ENCODE data around the gene EPN2. TPM values are rescaled to one million over a fixed set of nuclear protein-coding genes. Genes with fewer than 3 reads are reported as not detected.
A peak's percentile ranks its signal among the peaks of the same experiment; 100 is the strongest.

The EPN2 gene
- total RNA-seq, 4 donors from 2014 or later, result 92.7 to 141 (median 119) TPM

- Histone ChIP-seq H3K36me3 (no peaks in the 10 kb centered on the region), H3K9me3 (no peaks in the 10 kb centered on the region), H3K4me3 (peak overlapping the region in 2 of 4 donors; percentile 15 to 100), H3K4me1 (peaks cover 0 to 34% (median 7%) of the 10 kb centered on the region in 4 donors), H3K27me3 (no peaks in the 10 kb centered on the region), H3K27ac (peak overlapping the region in 3 of 4 donors; percentile 83 to 96 (median 85))
- TF ChIP-seq POLR2A (IDR thresholded peaks at IDR 0.05), result no peak
- TF ChIP-seq EP300 (IDR thresholded peaks at IDR 0.05), result no peak
- no peak for TF ChIP-seq CTCF (IDR thresholded peaks at IDR 0.05)
- no peak for DNase-seq (ENCODE audit: low spot score in 2 of 2)
- 50 to 55% methylated on average over 6 of the region's 6 CpGs for WGBS, 2 donors
Observed at GRCh38 chr17:19239544-19239943, 2.4 kb downstream of the EPN2 start.

GRCh38 chr17:19242323-19242722 is 5.2 kb downstream of the EPN2 start:
- WGBS, 2 donors, result 70 to 76% methylated on average over 2 of the region's 2 CpGs
- H3K4me1 ChIP-seq, result peaks cover 0 to 43% (median 10%) of the 10 kb centered on the region in 4 donors
- H3K27me3 ChIP-seq, result no peaks in the 10 kb centered on the region
- H3K36me3 ChIP-seq, result no peaks in the 10 kb centered on the region
- H3K27ac ChIP-seq, result no peak overlapping the region
- no peaks in the 10 kb centered on the region for H3K9me3 ChIP-seq
- DNase-seq (ENCODE audit: low spot score in 2 of 2), result no peak
- no peak for TF ChIP-seq POLR2A (IDR thresholded peaks at IDR 0.05)
- no peak for TF ChIP-seq CTCF (IDR thresholded peaks at IDR 0.05)
- no peak for TF ChIP-seq EP300 (IDR thresholded peaks at IDR 0.05)
- no peak overlapping the region for H3K4me3 ChIP-seq

GRCh38 chr17:19242926-19243325 is 5.8 kb downstream of the EPN2 start:
- 89 to 95% methylated on average over 7 of the region's 7 CpGs for WGBS, 2 donors
- Histone ChIP-seq H3K27me3 (no peaks in the 10 kb centered on the region), H3K4me3 (no peak overlapping the region), H3K36me3 (no peaks in the 10 kb centered on the region), H3K27ac (no peak overlapping the region), H3K4me1 (peaks cover 0 to 49% (median 12%) of the 10 kb centered on the region in 4 donors), H3K9me3 (no peaks in the 10 kb centered on the region)
- TF ChIP-seq EP300 (IDR thresholded peaks at IDR 0.05), result no peak
- no peak for TF ChIP-seq CTCF (IDR thresholded peaks at IDR 0.05)
- no peak for TF ChIP-seq POLR2A (IDR thresholded peaks at IDR 0.05)
- no peak for DNase-seq (ENCODE audit: low spot score in 2 of 2)

GRCh38 chr17:19243838-19244237 is 6.7 kb downstream of the EPN2 start:
- 92 to 96% methylated on average over 1 of the region's 1 CpG for WGBS, 2 donors
- Histone ChIP-seq H3K9me3 (no peaks in the 10 kb centered on the region), H3K36me3 (no peaks in the 10 kb centered on the region), H3K4me3 (no peak overlapping the region), H3K4me1 (peaks cover 0 to 51% (median 19%) of the 10 kb centered on the region in 4 donors), H3K27me3 (no peaks in the 10 kb centered on the region), H3K27ac (no peak overlapping the region)
- TF ChIP-seq EP300 (IDR thresholded peaks at IDR 0.05) (no peak), POLR2A (IDR thresholded peaks at IDR 0.05) (no peak), CTCF (IDR thresholded peaks at IDR 0.05) (no peak)
- no peak for DNase-seq (ENCODE audit: low spot score in 2 of 2)

GRCh38 chr17:19244357-19244756 is 7.2 kb downstream of the EPN2 start:
- TF ChIP-seq POLR2A (IDR thresholded peaks at IDR 0.05), result no peak
- TF ChIP-seq EP300 (IDR thresholded peaks at IDR 0.05), result no peak
- no peak for TF ChIP-seq CTCF (IDR thresholded peaks at IDR 0.05)
- no peaks in the 10 kb centered on the region for H3K36me3 ChIP-seq
- no peak overlapping the region for H3K4me3 ChIP-seq
- WGBS, 2 donors, result 89 to 90% methylated on average over 8 of the region's 8 CpGs
- no peaks in the 10 kb centered on the region for H3K9me3 ChIP-seq
- no peaks in the 10 kb centered on the region for H3K27me3 ChIP-seq
- peaks cover 0 to 51% (median 24%) of the 10 kb centered on the region in 4 donors for H3K4me1 ChIP-seq
- no peak overlapping the region for H3K27ac ChIP-seq
- DNase-seq (ENCODE audit: low spot score in 2 of 2), result no peak

All from tibial nerve (tissue), 4 donors.